A673 (cell line): Measurements from ENCODE around the gene RBP3.

ENCODE experiments used
- CTCF ChIP-seq: fragments of 300-800, 200-600 bp; sonication (generic); conservative IDR thresholded peaks from 2 replicates; pipeline ENCODE4 v1.5.1; 2017; ENCODE audit warnings: low read depth, mild to moderate bottlenecking, antibody characterized with exemption, low read length, moderate library complexity, mixed read lengths
- EZH2 ChIP-seq: fragments of 200-600 bp; sonication (generic); IDR thresholded peaks from 2 replicates; pipeline ENCODE4 v1.6.1; 2017; ENCODE audit warnings: borderline replicate concordance, low read depth, mild to moderate bottlenecking, mixed read lengths, antibody characterized with exemption, low read length; ENCODE audit not compliant: poor library complexity, severe bottlenecking

GRCh38 chr10:47370015-47370767 is 22.0 kb downstream of the RBP3 start:
- TF ChIP-seq CTCF: no peak
- no peak for TF ChIP-seq EZH2
